ENCODE data around the gene TIMM44. TPM values are rescaled to one million over a fixed set of nuclear protein-coding genes. Genes with fewer than 3 reads are reported as not detected.

TIMM44 gene
- total RNA-seq, 1 donor from 2014 or later, result 67.4 TPM

DNA sequence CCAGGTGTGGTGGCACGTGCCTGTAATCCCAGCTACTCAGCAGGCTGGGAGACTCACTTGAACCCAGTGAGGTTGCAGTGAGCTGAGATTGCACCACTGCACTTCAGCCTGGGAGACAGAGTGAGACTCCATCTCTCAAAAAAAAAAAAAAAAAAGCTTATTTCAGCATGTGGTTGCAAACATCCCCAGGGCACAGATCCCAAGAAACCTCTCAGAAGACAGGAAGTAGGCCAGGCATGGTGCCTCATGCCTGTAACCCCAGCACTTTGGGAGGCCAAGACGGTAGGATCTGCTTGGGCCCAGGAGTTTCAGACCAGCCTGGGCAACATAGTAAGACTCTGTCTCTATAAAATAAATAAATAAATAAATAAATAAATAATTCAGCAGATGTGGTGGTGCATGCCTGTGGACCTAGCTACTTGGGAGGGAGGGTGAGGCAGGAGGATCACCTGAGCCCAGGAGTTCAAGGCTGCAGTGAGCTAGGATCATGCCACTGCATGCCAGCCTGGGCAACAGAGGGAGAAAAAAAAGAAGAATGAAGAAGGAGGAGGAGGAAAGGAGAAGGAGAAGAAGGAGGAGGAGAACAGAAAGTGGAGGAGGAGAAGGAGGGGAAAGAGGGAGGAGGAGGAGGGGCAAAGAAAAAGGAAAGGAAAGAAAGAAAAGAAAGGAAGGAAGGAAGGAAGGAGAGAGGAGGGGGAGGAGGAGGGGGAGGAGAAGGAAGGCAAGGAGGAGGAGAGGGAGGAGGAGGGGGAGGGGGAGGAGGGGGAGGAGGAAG, 59.5 kb downstream of the TIMM44 start:
- intact Hi-C loops (cut with micrococcal nuclease), result no loop called here

DNA sequence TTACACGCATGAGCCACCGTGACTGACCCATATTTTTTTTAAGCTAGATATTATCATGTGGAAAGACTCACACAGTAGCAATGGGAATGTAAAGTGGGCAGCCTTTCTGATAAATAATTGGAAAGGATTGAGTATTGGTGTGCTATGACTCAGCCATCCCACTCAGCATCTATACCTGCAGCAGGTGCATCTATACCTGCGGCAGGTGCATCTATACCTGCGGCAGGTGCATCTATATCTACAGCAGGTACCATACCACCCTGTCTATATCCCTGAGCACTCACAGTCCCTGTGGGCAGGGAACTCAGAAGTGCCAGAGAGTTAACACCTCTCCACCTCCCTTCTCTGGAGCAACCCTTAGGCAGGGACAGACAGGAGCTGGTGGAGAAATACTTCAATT, 60.4 kb downstream of the TIMM44 start:
- intact Hi-C loops (cut with micrococcal nuclease), result no loop called here

DNA sequence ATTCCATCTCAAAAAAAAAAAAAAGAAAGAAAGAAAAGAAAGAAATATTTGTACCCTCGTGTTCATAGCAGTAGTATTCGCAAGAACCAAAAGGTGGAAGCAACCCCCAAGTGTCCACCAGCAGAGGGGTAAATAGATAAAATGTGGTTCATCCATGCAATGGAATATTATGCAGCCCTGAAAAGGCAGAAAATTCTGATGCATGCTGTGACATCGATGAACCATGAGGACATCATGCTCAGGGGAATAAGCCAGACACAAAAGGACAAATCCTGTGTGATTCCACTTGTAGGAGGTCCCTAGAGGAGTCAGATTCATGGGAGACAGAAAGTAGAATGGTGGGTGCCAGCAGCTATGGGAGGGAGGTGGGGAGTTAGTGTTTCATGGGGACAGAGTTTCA, 61.6 kb downstream of the TIMM44 start:
- intact Hi-C loops (cut with micrococcal nuclease), result no loop called here

DNA sequence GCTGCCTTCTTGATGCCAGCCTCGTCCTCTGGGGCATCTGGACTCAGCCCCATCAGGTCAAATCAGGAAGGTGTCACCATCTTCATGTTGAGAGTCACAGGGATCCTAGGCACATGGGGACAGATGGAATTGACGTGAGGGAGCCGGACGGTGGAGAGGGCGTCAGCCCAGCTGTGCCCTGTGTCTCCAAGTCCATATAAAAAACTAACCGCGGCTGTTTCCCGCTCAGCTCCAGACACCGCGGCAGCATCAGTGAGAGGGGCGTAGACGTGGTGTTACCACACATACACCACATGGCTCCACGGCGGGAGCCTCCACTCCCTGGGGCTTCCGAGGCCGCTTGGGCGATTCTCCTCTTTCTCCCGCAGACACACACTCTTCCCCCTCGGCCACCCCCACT, 63.6 kb downstream of the TIMM44 start:
- intact Hi-C loops (cut with micrococcal nuclease), result no loop called here

- intact Hi-C loops (cut with micrococcal nuclease), result no loop called here
Observed at GRCh38 chr19:7879111-7879807, 64.2 kb downstream of the TIMM44 start.

DNA sequence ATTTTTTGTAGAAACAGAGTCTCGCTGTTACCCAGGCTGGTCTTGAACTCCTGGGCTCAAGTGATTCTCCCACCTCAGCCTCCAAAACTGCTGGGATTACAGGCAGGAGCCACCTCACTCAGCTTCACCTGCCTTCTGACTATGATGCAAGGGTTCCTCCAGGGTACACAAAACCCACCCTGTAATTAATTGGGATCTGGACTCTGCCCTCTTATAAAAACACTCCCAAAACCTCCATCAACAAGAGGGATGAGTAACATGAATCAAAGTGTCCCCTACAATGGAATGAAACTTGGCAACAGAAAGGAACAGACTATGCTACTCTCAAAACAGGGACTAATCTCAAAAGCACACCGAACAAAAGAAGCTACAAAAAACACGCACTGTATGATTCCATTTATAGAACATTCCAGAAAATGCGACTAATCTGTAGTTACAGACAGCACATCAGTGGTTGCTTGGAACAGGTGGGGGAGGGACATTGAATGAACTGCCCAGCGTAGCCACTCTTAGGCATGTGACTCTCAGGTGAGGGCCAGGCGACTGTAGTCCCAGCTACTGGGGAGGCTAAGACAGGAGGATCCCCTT, 66.1 kb downstream of the TIMM44 start:
- intact Hi-C loops (cut with micrococcal nuclease), result no loop called here

Other genes starting within 250 kb of the TIMM44 start
- gene FCER2, start 241.5 kb downstream of the TIMM44 start, total RNA-seq, result not detected in 2 replicates
- not detected in 2 replicates for gene CLEC4G, start 211.6 kb downstream of the TIMM44 start, total RNA-seq
- not detected in 2 replicates for gene CD209, start 196.1 kb downstream of the TIMM44 start, total RNA-seq
- gene CLEC4M, start 180.4 kb downstream of the TIMM44 start, total RNA-seq, result not detected in 2 replicates
- 9.1 and 9.6 TPM in 2 replicates for gene EVI5L, start 113.4 kb downstream of the TIMM44 start, total RNA-seq
- gene PRR36, start 69.3 kb downstream of the TIMM44 start, total RNA-seq, result 0.22 and 0.34 TPM in 2 replicates
- gene LRRC8E, start 55.2 kb downstream of the TIMM44 start, total RNA-seq, result not detected in 2 replicates
- 45.6 and 48.7 TPM in 2 replicates for gene MAP2K7, start 39.8 kb downstream of the TIMM44 start, total RNA-seq
- 4.6 TPM in 2 replicates for gene TGFBR3L, start 28.8 kb downstream of the TIMM44 start, total RNA-seq
- gene SNAPC2, start 23.3 kb downstream of the TIMM44 start, total RNA-seq, result 22.5 and 28.5 TPM in 2 replicates
- not detected in 2 replicates for gene CTXN1, start 17.5 kb downstream of the TIMM44 start, total RNA-seq
- 119 and 128 TPM in 2 replicates for gene ELAVL1, start 62.0 kb upstream of the TIMM44 start, total RNA-seq
- gene CCL25, start 109.1 kb upstream of the TIMM44 start, total RNA-seq, result 0.59 and 0.91 TPM in 2 replicates
- gene FBN3, start 205.9 kb upstream of the TIMM44 start, total RNA-seq, result 0.02 TPM in 2 replicates